ENCODE results near the gene STRIP1. TPM values are rescaled to one million over a fixed set of nuclear protein-coding genes. Genes with fewer than 3 reads are reported as not detected.

STRIP1 gene
- total RNA-seq, 1 experiment from 2014 or later = 36.5 TPM

DNA sequence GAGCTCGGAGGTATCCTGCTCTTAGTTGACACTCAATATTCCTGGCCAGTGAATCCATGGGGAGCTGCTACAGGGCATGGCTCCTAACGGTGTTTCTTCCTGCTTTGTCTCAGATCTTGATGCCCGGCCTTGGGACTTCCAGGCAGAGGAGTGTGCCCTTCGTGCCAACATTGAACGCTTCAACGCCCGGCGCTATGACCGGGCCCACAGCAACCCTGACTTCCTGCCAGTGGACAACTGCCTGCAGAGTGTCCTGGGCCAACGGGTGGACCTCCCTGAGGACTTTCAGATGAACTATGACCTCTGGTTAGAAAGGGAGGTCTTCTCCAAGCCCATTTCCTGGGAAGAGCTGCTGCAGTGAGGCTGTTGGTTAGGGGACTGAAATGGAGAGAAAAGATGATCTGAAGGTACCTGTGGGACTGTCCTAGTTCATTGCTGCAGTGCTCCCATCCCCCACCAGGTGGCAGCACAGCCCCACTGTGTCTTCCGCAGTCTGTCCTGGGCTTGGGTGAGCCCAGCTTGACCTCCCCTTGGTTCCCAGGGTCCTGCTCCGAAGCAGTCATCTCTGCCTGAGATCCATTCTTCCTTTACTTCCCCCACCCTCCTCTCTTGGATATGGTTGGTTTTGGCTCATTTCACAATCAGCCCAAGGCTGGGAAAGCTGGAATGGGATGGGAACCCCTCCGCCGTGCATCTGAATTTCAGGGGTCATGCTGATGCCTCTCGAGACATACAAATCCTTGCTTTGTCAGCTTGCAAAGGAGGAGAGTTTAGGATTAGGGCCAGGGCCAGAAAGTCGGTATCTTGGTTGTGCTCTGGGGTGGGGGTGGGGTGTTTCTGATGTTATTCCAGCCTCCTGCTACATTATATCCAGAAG lies 19.4 kb downstream of the STRIP1 start:
- peak in 1 of 2 experiments; percentile 58 for DNase-seq
- H4K20me1 ChIP-seq (ENCODE audit: insufficient read depth) = no peaks in the 10 kb centered on the region
- H3K4me3 ChIP-seq = no peak overlapping the region
- ChIA-PET POLR2A (ENCODE audit: unreplicated experiment) (interaction anchor here (0.6 kb wide), 2 partner anchors 50 to 108 kb away, joined by 3 read pairs; no protein-coding TSS in a partner anchor), CTCF (interaction anchor here (0.6 to 1.4 kb wide), 7 partner anchors 28 to 407 kb away, joined by 3 to 7 read pairs (median 4); no protein-coding TSS in a partner anchor)
- TF ChIP-seq, protein P1, sequence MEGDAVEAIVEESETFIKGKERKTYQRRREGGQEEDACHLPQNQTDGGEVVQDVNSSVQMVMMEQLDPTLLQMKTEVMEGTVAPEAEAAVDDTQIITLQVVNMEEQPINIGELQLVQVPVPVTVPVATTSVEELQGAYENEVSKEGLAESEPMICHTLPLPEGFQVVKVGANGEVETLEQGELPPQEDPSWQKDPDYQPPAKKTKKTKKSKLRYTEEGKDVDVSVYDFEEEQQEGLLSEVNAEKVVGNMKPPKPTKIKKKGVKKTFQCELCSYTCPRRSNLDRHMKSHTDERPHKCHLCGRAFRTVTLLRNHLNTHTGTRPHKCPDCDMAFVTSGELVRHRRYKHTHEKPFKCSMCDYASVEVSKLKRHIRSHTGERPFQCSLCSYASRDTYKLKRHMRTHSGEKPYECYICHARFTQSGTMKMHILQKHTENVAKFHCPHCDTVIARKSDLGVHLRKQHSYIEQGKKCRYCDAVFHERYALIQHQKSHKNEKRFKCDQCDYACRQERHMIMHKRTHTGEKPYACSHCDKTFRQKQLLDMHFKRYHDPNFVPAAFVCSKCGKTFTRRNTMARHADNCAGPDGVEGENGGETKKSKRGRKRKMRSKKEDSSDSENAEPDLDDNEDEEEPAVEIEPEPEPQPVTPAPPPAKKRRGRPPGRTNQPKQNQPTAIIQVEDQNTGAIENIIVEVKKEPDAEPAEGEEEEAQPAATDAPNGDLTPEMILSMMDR (conservative IDR thresholded peaks at IDR 0.05) = peak; percentile 99
- TF ChIP-seq EZH2 (IDR thresholded peaks at IDR 0.05; ENCODE audit: low read depth) = no peak
- no peaks in the 10 kb centered on the region for H3K9me2 ChIP-seq (ENCODE audit: insufficient read depth)
- H3K9me3 ChIP-seq (ENCODE audit: insufficient read depth, low read depth) = no peaks in the 10 kb centered on the region
- no peak overlapping the region for H3K27ac ChIP-seq
- peaks cover 58% of the 10 kb centered on the region for H3K36me3 ChIP-seq (ENCODE audit: low read depth)
- BruUV-seq (replicated peaks) = no TSS peak
- H3K4me2 ChIP-seq = no peak overlapping the region
- H3F3A ChIP-seq (ENCODE audit: insufficient read depth, low read depth) = peaks cover 41% of the 10 kb centered on the region
- no peak overlapping the region for H2AFZ ChIP-seq
- intact Hi-C loops (cut with micrococcal nuclease; ENCODE audit: unreplicated experiment) = loop anchor here (1.0 to 5.0 kb wide), 4 partner anchors 53 to 729 kb away; no protein-coding TSS in a partner anchor
- no peaks in the 10 kb centered on the region for H3K27me3 ChIP-seq (ENCODE audit: insufficient read depth, low read depth)
- H3K79me2 ChIP-seq (ENCODE audit: low read depth) = no peaks in the 10 kb centered on the region
- peaks cover 16% of the 10 kb centered on the region; the same call in 1 of the 2 replicates for H3K4me1 ChIP-seq (replicated peaks; ENCODE audit: insufficient read depth)

DNA sequence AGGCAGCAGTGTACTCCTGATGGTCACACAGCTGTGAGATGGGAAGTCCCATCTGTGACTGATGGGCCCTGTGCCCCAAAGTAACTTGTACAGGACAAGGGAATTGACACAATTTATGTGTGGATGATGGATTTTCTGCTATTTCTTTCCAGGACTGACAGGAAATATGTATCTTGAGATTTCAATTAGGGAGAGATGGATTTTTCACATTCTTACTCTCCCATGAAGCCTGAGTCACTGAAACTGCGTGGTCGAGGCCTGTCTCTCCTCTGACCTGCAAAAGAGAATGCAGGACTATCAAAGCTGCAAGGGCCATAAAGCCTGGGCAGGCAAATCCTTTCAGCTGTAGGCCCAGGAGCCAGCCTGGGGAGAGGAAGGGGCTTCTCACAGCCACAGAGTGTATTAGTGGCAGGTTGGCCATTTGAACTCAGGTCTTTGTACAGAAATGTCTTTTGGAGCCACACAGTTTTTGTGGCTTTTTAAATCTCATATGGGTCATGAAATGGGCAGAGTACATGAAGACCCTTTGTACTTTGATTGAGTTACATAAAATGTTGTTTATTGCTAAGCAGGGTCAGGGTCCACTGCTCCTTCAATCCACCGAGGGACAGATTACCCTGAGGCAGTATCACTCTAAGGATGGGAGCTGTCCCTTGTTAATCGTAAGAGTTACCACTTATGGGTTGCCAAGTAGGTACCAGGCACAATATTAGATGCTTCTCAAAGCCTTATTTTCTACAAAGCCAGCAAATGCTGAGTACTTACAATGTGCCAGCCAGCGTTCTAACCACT lies 21.3 kb downstream of the STRIP1 start:
- no peak overlapping the region for H3K4me2 ChIP-seq

DNA sequence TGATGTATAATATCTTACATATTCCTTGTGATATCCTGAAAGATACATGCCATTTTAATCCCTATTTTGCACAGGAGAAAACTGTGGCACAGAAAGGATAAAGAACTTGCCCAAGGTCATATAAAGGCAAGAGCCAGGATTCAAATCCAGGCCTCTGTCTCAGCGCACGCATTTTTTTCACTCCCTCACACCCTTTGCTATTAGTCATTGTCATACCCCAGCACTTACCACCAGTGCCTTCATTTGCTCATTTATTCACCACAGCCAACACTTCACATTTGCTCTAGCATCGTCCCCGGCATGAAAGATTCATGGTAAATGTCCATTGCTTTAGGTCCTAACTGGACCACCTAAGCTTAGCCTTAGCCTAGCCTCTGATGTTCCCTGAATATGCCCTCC lies 21.9 kb downstream of the STRIP1 start:
- Histone ChIP-seq H3K36me3 (ENCODE audit: low read depth) (peaks cover 53% of the 10 kb centered on the region), H3K9me3 (ENCODE audit: insufficient read depth, low read depth) (no peaks in the 10 kb centered on the region), H4K20me1 (ENCODE audit: insufficient read depth) (no peaks in the 10 kb centered on the region), H3K4me1 (replicated peaks; ENCODE audit: insufficient read depth) (peaks cover 16% of the 10 kb centered on the region; the same call in 1 of the 2 replicates), H3K27ac (no peak overlapping the region), H2AFZ (no peak overlapping the region), H3K79me2 (ENCODE audit: low read depth) (no peaks in the 10 kb centered on the region), H3K27me3 (ENCODE audit: insufficient read depth, low read depth) (no peaks in the 10 kb centered on the region), H3F3A (ENCODE audit: insufficient read depth, low read depth) (peaks cover 40% of the 10 kb centered on the region), H3K4me3 (no peak overlapping the region), H3K4me2 (no peak overlapping the region), H3K9me2 (ENCODE audit: insufficient read depth) (no peaks in the 10 kb centered on the region)
- DNase-seq = no peak
- BruUV-seq (replicated peaks) = no TSS peak
- intact Hi-C loops (cut with micrococcal nuclease; ENCODE audit: unreplicated experiment) = no loop called here
- ChIA-PET CTCF (no interaction called here), POLR2A (ENCODE audit: unreplicated experiment) (no interaction called here)
- TF ChIP-seq EZH2 (IDR thresholded peaks at IDR 0.05; ENCODE audit: low read depth) = no peak
- TF ChIP-seq, protein P1 (conservative IDR thresholded peaks at IDR 0.05) = no peak

More for the DNA sequence above, 21.3 kb downstream of the STRIP1 start:
- H3K9me2 ChIP-seq (ENCODE audit: insufficient read depth) = no peaks in the 10 kb centered on the region
- H3K4me3 ChIP-seq = no peak overlapping the region
- H3K27ac ChIP-seq = 0 out of 2 replicates have a peak overlapping the region, but pooled peaks have one; percentile 5
- BruUV-seq (replicated peaks) = no TSS peak
- H2AFZ ChIP-seq = no peak overlapping the region
- no peak for DNase-seq
- no peaks in the 10 kb centered on the region for H4K20me1 ChIP-seq (ENCODE audit: insufficient read depth)
- ChIA-PET POLR2A (ENCODE audit: unreplicated experiment) (no interaction called here), CTCF (no interaction called here)
- intact Hi-C loops (cut with micrococcal nuclease; ENCODE audit: unreplicated experiment) = no loop called here
- H3F3A ChIP-seq (ENCODE audit: insufficient read depth, low read depth) = peaks cover 41% of the 10 kb centered on the region
- H3K79me2 ChIP-seq (ENCODE audit: low read depth) = no peaks in the 10 kb centered on the region
- H3K36me3 ChIP-seq (ENCODE audit: low read depth) = peaks cover 58% of the 10 kb centered on the region
- H3K9me3 ChIP-seq (ENCODE audit: insufficient read depth, low read depth) = no peaks in the 10 kb centered on the region
- H3K27me3 ChIP-seq (ENCODE audit: insufficient read depth, low read depth) = no peaks in the 10 kb centered on the region
- TF ChIP-seq, protein P1 (conservative IDR thresholded peaks at IDR 0.05) = no peak
- no peak for TF ChIP-seq EZH2 (IDR thresholded peaks at IDR 0.05; ENCODE audit: low read depth)
- H3K4me1 ChIP-seq (replicated peaks; ENCODE audit: insufficient read depth) = peaks cover 16% of the 10 kb centered on the region; the same call in 1 of the 2 replicates

Measured in PC-9 (cell line).